D721Med (cell line): ENCODE data around the gene TLNRD1.

Source experiments
- DNase-seq: peaks from one replicate; pipeline ENCODE4 v3.0.0; 2011; ENCODE audit warnings: low spot score; ENCODE audit not compliant: insufficient read length
- FAIRE-seq: peaks from 2 replicates; lab custom pipeline; 2011; peaks lifted over from hg19 to GRCh38; lab: Jason Lieb, UNC
- CTCF ChIP-seq: IDR thresholded peaks from 2 replicates; pipeline ENCODE4 v1.5.1; 2012; ENCODE audit warnings: mild to moderate bottlenecking, control low read depth; ENCODE audit not compliant: insufficient read depth; ENCODE audit errors: missing control alignments

TLNRD1 gene

GRCh38 chr15:81002331-81003096 is 1.8 kb downstream of the TLNRD1 start:
- TF ChIP-seq CTCF, result no peak
- FAIRE-seq (no peak), DNase-seq (no peak)

DNA sequence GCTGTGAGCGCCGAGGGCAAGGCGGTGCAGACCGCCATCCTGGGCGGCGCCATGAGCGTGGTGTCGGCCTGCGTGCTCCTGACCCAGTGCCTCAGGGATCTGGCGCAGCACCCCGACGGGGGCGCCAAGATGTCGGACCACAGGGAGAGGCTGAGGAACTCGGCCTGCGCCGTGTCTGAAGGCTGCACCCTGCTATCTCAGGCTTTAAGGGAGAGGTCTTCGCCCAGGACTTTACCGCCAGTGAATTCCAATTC is 2.3 kb downstream of the TLNRD1 start:
- DNase-seq (no peak), FAIRE-seq (no peak)
- no peak for TF ChIP-seq CTCF

GRCh38 chr15:81006124-81006523 is 5.4 kb downstream of the TLNRD1 start:
- FAIRE-seq, result no peak
- no peak for TF ChIP-seq CTCF
- no peak for DNase-seq

DNA sequence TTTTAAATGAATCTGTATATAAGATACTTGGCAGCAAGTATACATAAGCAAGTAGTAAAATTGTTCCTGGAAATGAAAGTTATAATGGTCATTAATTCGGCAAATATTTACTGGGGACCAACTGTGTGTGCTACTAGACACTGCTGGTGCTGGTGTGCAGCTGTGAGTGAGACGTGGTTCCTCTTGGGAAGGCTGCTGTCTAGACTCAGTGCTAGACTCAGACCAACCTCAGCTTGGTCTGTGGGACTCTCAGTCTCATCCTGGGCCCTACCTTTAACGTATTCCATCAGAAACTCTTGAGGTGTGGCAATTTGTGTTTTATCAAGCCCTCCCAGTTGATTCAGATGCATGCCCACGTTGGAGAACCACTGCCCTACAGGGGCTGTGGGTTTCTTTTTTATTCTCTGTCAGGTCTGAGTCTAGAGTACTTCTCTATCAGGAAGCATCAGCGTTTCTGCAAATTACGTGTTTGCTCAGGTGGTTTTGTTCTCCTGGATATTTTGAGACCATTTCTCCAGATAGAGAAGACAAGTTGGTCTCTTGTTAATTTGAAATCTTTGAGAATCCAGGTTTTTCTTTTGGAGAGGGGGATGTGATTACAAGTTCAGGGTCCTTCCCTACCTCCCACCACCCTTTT is 6.8 kb downstream of the TLNRD1 start:
- no peak for FAIRE-seq
- no peak for DNase-seq
- no peak for TF ChIP-seq CTCF

DNA sequence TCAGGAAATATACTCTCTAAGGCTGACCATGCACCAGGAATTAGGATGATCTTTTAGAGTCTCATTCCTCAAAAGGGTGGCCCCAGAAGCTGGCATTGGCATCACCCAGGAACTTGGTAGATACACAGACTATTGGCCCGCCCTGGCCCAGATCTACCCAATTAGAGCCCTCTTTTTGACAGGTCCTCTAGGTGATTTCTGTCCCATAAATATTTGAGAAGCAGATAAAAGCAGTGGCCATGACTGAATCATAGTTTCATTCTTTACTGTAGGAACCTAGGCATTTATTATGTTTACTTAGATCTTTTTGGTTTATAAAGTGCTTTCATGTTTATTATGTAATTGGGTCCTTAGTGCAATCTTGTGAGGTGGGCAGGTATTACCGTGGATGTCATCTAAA is 7.6 kb downstream of the TLNRD1 start:
- DNase-seq (no peak), FAIRE-seq (no peak)
- no peak for TF ChIP-seq CTCF

DNA sequence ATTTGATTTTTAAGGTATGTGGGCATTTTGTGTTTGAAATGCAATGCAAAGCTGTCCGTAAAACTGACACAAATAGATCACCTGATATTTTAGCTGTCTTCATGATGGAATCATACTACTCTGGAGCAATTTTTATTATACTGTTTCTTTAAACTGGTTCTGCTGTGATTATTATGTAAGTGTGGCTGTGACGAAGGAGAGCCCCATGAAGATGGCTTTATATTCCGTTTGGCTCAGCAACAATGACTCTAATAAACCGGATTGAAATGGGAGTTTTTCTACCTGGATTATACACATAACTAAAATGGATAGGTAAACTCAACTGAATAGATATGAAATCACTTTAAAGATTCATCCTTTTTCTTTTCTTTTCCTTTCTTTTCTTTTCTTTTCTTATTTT is 9.4 kb downstream of the TLNRD1 start:
- TF ChIP-seq CTCF, result no peak
- FAIRE-seq (no peak), DNase-seq (no peak)

DNA sequence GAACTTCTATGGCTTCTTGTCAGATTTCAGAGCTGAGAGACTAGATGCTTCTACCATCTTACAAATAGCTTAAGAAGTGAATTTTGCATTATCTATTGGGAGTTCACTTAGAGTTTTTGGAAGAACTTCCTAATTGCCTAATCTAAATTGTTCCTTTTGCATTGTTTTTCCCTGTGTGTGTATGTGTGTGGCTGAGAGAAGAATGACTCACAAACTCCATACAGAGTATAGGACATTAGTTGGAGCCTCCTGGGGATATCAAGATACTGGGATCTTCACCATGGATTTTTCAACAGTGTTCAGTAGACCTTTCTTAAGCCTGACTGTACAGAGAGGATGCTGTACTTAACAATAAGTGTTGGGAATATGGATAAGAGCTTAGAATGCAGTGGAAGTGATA is 10.9 kb downstream of the TLNRD1 start:
- DNase-seq, result no peak
- FAIRE-seq, result no peak
- no peak for TF ChIP-seq CTCF
